Gastrocnemius medialis (tissue), 4 donors: ENCODE measurements around the gene PCYOX1L. TPM values are rescaled to one million over a fixed set of nuclear protein-coding genes. Genes with fewer than 3 reads are reported as not detected.

Source experiments
- ATAC-seq, 2 donors: fragments of 150-250 bp; one replicate each; pipeline ENCODE4 v1.9.1; 2016
- DNase-seq, 2 donors: peaks; one replicate each; pipeline ENCODE4 v3.0.0-alpha.2; 2019
- H3K27ac ChIP-seq, 4 donors: fragments of 200-600 bp; sonication (generic); 1 replicate in 1 of 4; 2 replicates in 3 of 4; pipeline ENCODE4 v1.5.1; 2016 to 2018; ENCODE audit warnings: mild to moderate bottlenecking in 2 of 4, moderate library complexity in 1 of 4
- H3K27me3 ChIP-seq, 3 donors: fragments of 200-600 bp; sonication (generic) in 2 of 3; 1 replicate in 1 of 3; 2 replicates in 2 of 3; pipeline versions ENCODE4 v1.5.1 to v1.6.0; 2016 to 2019; ENCODE audit warnings: mild to moderate bottlenecking in 1 of 3, moderate library complexity in 1 of 3
- H3K36me3 ChIP-seq, 2 donors: fragments of 200-600 bp; sonication (generic) in 1 of 2; one replicate each; pipeline ENCODE4 v1.5.1; 2017 to 2018
- H3K4me1 ChIP-seq, 2 donors: fragments of 200-600 bp; sonication (generic) in 1 of 2; one replicate each; pipeline ENCODE4 v1.5.1; 2016 to 2017; ENCODE audit warnings: mild to moderate bottlenecking in 2 of 2
- H3K4me3 ChIP-seq, 4 donors: fragments of 200-600 bp; sonication (generic) in 3 of 4; 1 replicate in 1 of 4; 2 replicates in 3 of 4; pipeline ENCODE4 v1.5.1; 2016 to 2019; ENCODE audit warnings: mild to moderate bottlenecking in 2 of 4
- H3K9me3 ChIP-seq, 3 donors: fragments of 200-600 bp; sonication (generic) in 2 of 3; 1 replicate in 1 of 3; 2 replicates in 2 of 3; pipeline ENCODE4 v1.5.1; 2016 to 2019
- POLR2A ChIP-seq, 2 donors: fragments of 450-650 bp; IDR thresholded peaks; one replicate each; pipeline ENCODE4 v1.6.1; 2017; ENCODE audit warnings: antibody characterized with exemption in 2 of 2, mild to moderate bottlenecking in 2 of 2, moderate library complexity in 2 of 2
- in situ Hi-C, 4 donors: fragments of 200-750 bp; cut with MboI; loops; one replicate each; pipeline versions ENCODE4 v1.15.0 to v1.8.0; 2017; ENCODE audit warnings: low sequenced_read_pairs in 4 of 4
- intact Hi-C: fragments of 100-400 bp; cut with DNase I; formaldehyde crosslinking; loops from one replicate; pipeline ENCODE4 v1.15.1; 2023; ENCODE audit warnings: low total_unique reads
- total RNA-seq, 4 donors: library from RNA; depleted of rRNA; stranded (reverse); fragments of >200 nt; gene quantifications; one replicate each; pipeline versions ENCODE4 v1.1.0 to v1.2.3, GENCODE V29; 2016
- TF ChIP-seq, protein P1 (sequence below), 5 experiments: fragments of 450-650 bp in 3 of 5; fragments of 200-600 bp in 2 of 5; sonication (generic) in 2 of 5; IDR thresholded peaks in 4 of 5; conservative IDR thresholded peaks in 1 of 5; 1 replicate in 4 of 5; 2 replicates in 1 of 5; pipeline ENCODE4 v1.5.1; 2016 to 2019; ENCODE audit warnings: antibody characterized with exemption in 5 of 5, mild to moderate bottlenecking in 3 of 5, moderate library complexity in 3 of 5

The PCYOX1L gene
- total RNA-seq, 4 donors from 2014 or later: 0.29 to 1.5 (median 1.2) TPM

DNA sequence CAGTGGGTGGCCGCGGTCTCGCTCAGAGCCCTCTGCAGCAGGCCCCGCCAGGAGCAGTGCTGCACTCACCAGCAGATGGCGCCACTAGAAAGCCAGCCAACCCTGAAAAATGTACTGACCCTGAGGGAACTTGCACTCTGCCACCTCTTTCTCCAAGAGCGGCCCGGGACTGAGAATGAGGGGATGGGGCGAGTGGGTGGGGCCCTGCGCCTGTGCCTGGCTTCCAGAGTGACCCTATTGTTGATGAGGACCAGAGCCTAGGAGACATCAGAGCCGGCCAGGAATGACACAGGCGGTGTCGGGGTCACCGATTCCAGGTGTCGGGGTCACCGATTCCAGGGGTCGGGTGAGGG lies 24.1 kb downstream of the PCYOX1L start:
- H3K4me3 ChIP-seq: peak overlapping the region in 1 of 4 donors; percentile 22
- in situ Hi-C loops: loop anchor here in 2 of 4 donors (5.0 kb wide), 3 partner anchors 55 to 185 kb away; no protein-coding TSS in a partner anchor

DNA sequence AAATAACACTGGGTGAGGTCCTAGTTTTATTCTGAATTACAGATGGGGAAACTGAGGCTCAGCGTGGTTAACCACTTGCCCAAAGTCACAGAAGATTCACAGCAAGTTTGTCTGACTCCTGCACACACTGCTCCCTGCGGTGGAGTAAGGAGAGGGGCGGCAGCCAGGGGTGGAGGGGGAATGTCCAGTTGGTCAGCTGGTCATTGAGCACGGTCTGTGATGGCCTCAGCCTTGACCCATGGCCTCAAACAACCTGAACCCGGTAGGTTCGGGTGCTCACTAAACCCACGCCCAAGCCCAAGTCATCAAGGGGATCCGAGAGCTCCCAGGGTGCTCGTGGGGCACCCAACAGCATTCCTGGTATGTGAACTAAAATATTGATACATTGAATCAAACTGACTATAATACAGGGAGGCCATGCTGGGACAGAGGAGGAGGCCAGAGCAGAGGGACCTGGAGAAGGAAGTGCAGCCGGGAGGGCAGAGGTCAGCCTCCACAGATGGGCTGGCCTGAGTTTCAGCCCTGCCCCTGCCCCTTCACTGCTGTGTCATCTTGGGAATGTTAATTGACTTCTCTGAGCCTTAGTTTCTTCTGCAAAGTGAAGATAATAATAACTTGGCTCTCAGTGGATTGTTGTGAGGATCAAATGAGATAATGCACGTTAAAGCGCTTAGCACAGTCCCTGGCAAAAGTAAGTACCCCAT lies 24.8 kb downstream of the PCYOX1L start:
- Histone ChIP-seq H3K36me3 (no peaks in the 10 kb centered on the region), H3K27me3 (no peaks in the 10 kb centered on the region), H3K27ac (peak overlapping the region; percentile 41 to 76 (median 70)), H3K4me3 (peak overlapping the region in 1 of 4 donors; percentile 22), H3K9me3 (no peaks in the 10 kb centered on the region), H3K4me1 (peaks cover 24 to 29% of the 10 kb centered on the region in 2 donors)
- no peak for ATAC-seq
- in situ Hi-C loops (loop anchor here in 2 of 4 donors (5.0 kb wide), 3 partner anchors 55 to 185 kb away; no protein-coding TSS in a partner anchor), intact Hi-C loops (loop anchor here (1.0 kb wide), 2 partner anchors 52 to 182 kb away; no protein-coding TSS in a partner anchor)
- TF ChIP-seq, protein P1, sequence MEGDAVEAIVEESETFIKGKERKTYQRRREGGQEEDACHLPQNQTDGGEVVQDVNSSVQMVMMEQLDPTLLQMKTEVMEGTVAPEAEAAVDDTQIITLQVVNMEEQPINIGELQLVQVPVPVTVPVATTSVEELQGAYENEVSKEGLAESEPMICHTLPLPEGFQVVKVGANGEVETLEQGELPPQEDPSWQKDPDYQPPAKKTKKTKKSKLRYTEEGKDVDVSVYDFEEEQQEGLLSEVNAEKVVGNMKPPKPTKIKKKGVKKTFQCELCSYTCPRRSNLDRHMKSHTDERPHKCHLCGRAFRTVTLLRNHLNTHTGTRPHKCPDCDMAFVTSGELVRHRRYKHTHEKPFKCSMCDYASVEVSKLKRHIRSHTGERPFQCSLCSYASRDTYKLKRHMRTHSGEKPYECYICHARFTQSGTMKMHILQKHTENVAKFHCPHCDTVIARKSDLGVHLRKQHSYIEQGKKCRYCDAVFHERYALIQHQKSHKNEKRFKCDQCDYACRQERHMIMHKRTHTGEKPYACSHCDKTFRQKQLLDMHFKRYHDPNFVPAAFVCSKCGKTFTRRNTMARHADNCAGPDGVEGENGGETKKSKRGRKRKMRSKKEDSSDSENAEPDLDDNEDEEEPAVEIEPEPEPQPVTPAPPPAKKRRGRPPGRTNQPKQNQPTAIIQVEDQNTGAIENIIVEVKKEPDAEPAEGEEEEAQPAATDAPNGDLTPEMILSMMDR (IDR thresholded peaks at IDR 0.05 in 4 of 5, conservative IDR thresholded peaks at IDR 0.05 in 1 of 5): no peak
- no peak for TF ChIP-seq POLR2A (IDR thresholded peaks at IDR 0.05)
- no peak for DNase-seq

More for the DNA sequence above, 24.1 kb downstream of the PCYOX1L start:
- intact Hi-C loops: loop anchor here (1.0 kb wide), 2 partner anchors 52 to 182 kb away; no protein-coding TSS in a partner anchor
- no peaks in the 10 kb centered on the region for H3K27me3 ChIP-seq
- peaks cover 21 to 24% of the 10 kb centered on the region in 2 donors for H3K4me1 ChIP-seq
- no peak for TF ChIP-seq POLR2A (IDR thresholded peaks at IDR 0.05)
- TF ChIP-seq, protein P1 (IDR thresholded peaks at IDR 0.05 in 4 of 5, conservative IDR thresholded peaks at IDR 0.05 in 1 of 5): peak; percentile 82 to 98 (median 94)
- ATAC-seq: peak; percentile 83 to 84
- H3K36me3 ChIP-seq: no peaks in the 10 kb centered on the region
- peak overlapping the region in 3 of 4 donors; percentile 64 to 76 (median 75) for H3K27ac ChIP-seq
- no peaks in the 10 kb centered on the region for H3K9me3 ChIP-seq
- DNase-seq: peak; percentile 40 to 62

DNA sequence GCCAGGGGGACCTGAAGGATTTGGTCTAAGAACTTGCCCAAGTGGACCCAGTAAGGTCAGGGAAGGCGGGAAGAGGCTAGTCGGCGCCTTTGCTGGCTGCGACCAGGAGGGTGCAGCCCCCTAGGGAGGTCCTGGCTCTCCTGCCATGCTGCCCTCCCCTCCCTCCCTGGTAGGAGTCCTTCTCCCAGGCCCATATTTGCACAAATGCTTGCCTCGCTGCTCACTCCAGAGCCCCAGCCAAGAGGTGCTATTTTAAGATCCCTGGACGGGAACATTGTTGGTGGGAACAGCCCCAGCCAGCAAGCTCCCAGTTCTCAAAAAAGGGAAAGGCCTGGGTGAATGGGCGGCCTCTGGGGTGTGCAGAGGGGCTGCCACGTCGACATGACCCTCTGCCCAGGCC lies 25.6 kb downstream of the PCYOX1L start:
- H3K27ac ChIP-seq: peak overlapping the region; percentile 41 to 76 (median 70)
- H3K36me3 ChIP-seq: no peaks in the 10 kb centered on the region
- intact Hi-C loops (no loop called here), in situ Hi-C loops (loop anchor here in 2 of 4 donors (5.0 kb wide), 3 partner anchors 54 to 184 kb away; no protein-coding TSS in a partner anchor)
- H3K4me3 ChIP-seq: peak overlapping the region in 1 of 4 donors; percentile 18
- TF ChIP-seq, protein P1 (IDR thresholded peaks at IDR 0.05 in 4 of 5, conservative IDR thresholded peaks at IDR 0.05 in 1 of 5): no peak
- no peak for TF ChIP-seq POLR2A (IDR thresholded peaks at IDR 0.05)
- no peaks in the 10 kb centered on the region for H3K9me3 ChIP-seq
- ATAC-seq (peak; percentile 79 to 82), DNase-seq (peak; percentile 54 to 65)
- H3K4me1 ChIP-seq: peaks cover 30 to 34% of the 10 kb centered on the region in 2 donors
- no peaks in the 10 kb centered on the region for H3K27me3 ChIP-seq

DNA sequence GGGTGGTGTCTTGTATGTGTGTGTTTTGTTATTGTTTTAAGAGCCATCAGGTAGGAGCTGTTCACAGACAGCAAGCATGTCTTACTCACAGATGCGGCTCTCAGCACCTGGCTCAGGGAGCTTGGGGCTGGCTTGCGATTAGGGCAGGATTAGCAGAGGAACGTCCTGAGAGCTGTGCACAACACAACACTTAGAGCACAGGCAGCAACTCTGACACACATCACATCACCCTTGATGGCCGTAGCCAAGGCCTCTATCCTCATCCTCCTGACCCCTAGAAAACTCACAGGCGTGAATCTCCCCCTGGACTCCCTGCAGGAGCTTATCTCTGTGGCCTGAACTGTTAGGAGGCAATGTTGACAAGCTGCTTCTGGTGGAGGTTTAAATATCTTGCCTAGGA lies 28.3 kb downstream of the PCYOX1L start:
- Histone ChIP-seq H3K4me3 (no peak overlapping the region), H3K4me1 (peaks cover 30 to 41% of the 10 kb centered on the region in 2 donors), H3K36me3 (no peaks in the 10 kb centered on the region), H3K27ac (peak overlapping the region; percentile 47 to 76 (median 70)), H3K9me3 (no peaks in the 10 kb centered on the region), H3K27me3 (no peaks in the 10 kb centered on the region)
- in situ Hi-C loops (loop anchor here in 2 of 4 donors (5.0 kb wide), 2 partner anchors 41 to 176 kb away; no protein-coding TSS in a partner anchor), intact Hi-C loops (no loop called here)
- ATAC-seq (no peak), DNase-seq (no peak)
- TF ChIP-seq, protein P1 (IDR thresholded peaks at IDR 0.05 in 4 of 5, conservative IDR thresholded peaks at IDR 0.05 in 1 of 5): no peak
- TF ChIP-seq POLR2A (IDR thresholded peaks at IDR 0.05): no peak
